Neural progenitor cell (in vitro differentiated cells): ENCODE data around the gene MKLN1.

Experiments
- CTCF ChIP-seq: fragments of 200-600 bp; sonication (generic); IDR thresholded peaks from 2 replicates; pipeline ENCODE4 v1.5.1; 2017; ENCODE audit warnings: antibody characterized with exemption, mild to moderate bottlenecking
- EZH2 ChIP-seq: fragments of 200-600 bp; sonication (generic); IDR thresholded peaks from 2 replicates; pipeline ENCODE4 v1.6.1; 2017; ENCODE audit warnings: antibody characterized with exemption, mild to moderate bottlenecking, moderate library complexity

GRCh38 chr7:131424219-131424822 lies 96.6 kb downstream of the MKLN1 start:
- TF ChIP-seq CTCF (peak; percentile 59), EZH2 (no peak)
